Measurements from ENCODE around the gene ZNF658.
"Not testable (repeated sequence)": the region's sequence is repeated elsewhere in the genome, so short reads cannot be mapped to it uniquely, and the experiment has no call there.

Gene ZNF658

GRCh38 chr9:66900490-66901131, at the start of gene ZNF658:
ZNF658 (plus strand) TSS chr9:66900725; CDS start chr9:66903562, 2,837 bp downstream.
- DNase-seq (ENCODE audit: low spot score), result peak; percentile 86
- Histone ChIP-seq H3K4me3 (peak within 1 kb of the TSS; percentile 77), H3K27ac (peak within 1 kb of the TSS; percentile 14 to 78)

GRCh38 chr9:66861732-66862131, 38.8 kb upstream of the ZNF658 start:
- not testable (repeated sequence) for H3K4me3 ChIP-seq; DNase-seq (ENCODE audit: low spot score); H3K27ac ChIP-seq

- not testable (repeated sequence) for H3K4me3 ChIP-seq; H3K27ac ChIP-seq; DNase-seq (ENCODE audit: low spot score)
Observed at GRCh38 chr9:66868660-66869059, 31.9 kb upstream of the ZNF658 start.

- H3K27ac ChIP-seq; DNase-seq (ENCODE audit: low spot score); H3K4me3 ChIP-seq: not testable (repeated sequence)
Observed at GRCh38 chr9:66880605-66881004, 19.9 kb upstream of the ZNF658 start.

- not testable (repeated sequence) for H3K4me3 ChIP-seq; H3K27ac ChIP-seq; DNase-seq (ENCODE audit: low spot score)
Observed at GRCh38 chr9:66881847-66882246, 18.7 kb upstream of the ZNF658 start.

GRCh38 chr9:66890334-66890733, 10.2 kb upstream of the ZNF658 start:
- not testable (repeated sequence) for H3K27ac ChIP-seq; DNase-seq (ENCODE audit: low spot score); H3K4me3 ChIP-seq

GRCh38 chr9:66901141-66901540, 616 bp downstream of the ZNF658 start:
- peak overlapping the region in 1 of 2 donors; percentile 78 for H3K27ac ChIP-seq
- peak overlapping the region; percentile 77 for H3K4me3 ChIP-seq
- DNase-seq (ENCODE audit: low spot score), result not testable (repeated sequence)

GRCh38 chr9:66909560-66909959, 9.0 kb downstream of the ZNF658 start:
- DNase-seq (ENCODE audit: low spot score); H3K4me3 ChIP-seq: not testable (repeated sequence)

GRCh38 chr9:66920072-66920471, 19.5 kb downstream of the ZNF658 start:
- not testable (repeated sequence) for H3K27ac ChIP-seq; H3K4me3 ChIP-seq; DNase-seq (ENCODE audit: low spot score)

More at GRCh38 chr9:66909560-66909959, 9.0 kb downstream of the ZNF658 start:
- H3K27ac ChIP-seq, result not testable (repeated sequence)

- H3K4me3 ChIP-seq; DNase-seq (ENCODE audit: low spot score); H3K27ac ChIP-seq: not testable (repeated sequence)
Observed at GRCh38 chr9:66936194-66936870, 35.8 kb downstream of the ZNF658 start.

GRCh38 chr9:66937662-66938061, 37.1 kb downstream of the ZNF658 start:
- H3K4me3 ChIP-seq; H3K27ac ChIP-seq; DNase-seq (ENCODE audit: low spot score): not testable (repeated sequence)

- DNase-seq (ENCODE audit: low spot score); H3K4me3 ChIP-seq; H3K27ac ChIP-seq: not testable (repeated sequence)
Observed at GRCh38 chr9:66938322-66938721, 37.8 kb downstream of the ZNF658 start.

- not testable (repeated sequence) for DNase-seq (ENCODE audit: low spot score); H3K27ac ChIP-seq; H3K4me3 ChIP-seq
Observed at GRCh38 chr9:66939878-66940830, 39.6 kb downstream of the ZNF658 start.

GRCh38 chr9:66942400-66943155, 42.1 kb downstream of the ZNF658 start:
- not testable (repeated sequence) for H3K27ac ChIP-seq; H3K4me3 ChIP-seq; DNase-seq (ENCODE audit: low spot score)

GRCh38 chr9:66952576-66952975, 52.1 kb downstream of the ZNF658 start:
- not testable (repeated sequence) for DNase-seq (ENCODE audit: low spot score); H3K27ac ChIP-seq; H3K4me3 ChIP-seq

All from coronary artery (tissue), 2 donors.